K562 (cell line): Measurements from ENCODE around the gene SIGLEC5. TPM values are rescaled to one million over a fixed set of nuclear protein-coding genes. Genes with fewer than 3 reads are reported as not detected.

Experiments
- E2F8 ChIP-seq: fragments of 450-650 bp; IDR thresholded peaks from 2 replicates; pipeline ENCODE4 v1.7.1; 2018; ENCODE audit warnings: mild to moderate bottlenecking, low read depth; ENCODE audit not compliant: partially characterized antibody
- FOXJ2 ChIP-seq: fragments of 200-800 bp; sonication (Bioruptor generic); IDR thresholded peaks from 2 replicates; pipeline ENCODE4 v1.6.1; 2016; ENCODE audit warnings: missing genetic modification characterization, missing compliant biosample characterization
- FOXK1 ChIP-seq: sonication (generic); formaldehyde crosslinking; IDR thresholded peaks from 2 replicates; pipeline ENCODE4 v1.8.0; 2022; ENCODE audit warnings: missing genetic modification reagents, mild to moderate bottlenecking, borderline replicate concordance
- IRF2 ChIP-seq: sonication (generic); formaldehyde crosslinking; IDR thresholded peaks from 2 replicates; pipeline ENCODE4 v1.8.1; 2022; ENCODE audit warnings: mild to moderate bottlenecking, missing genetic modification reagents
- MGA ChIP-seq: fragments of 450-650 bp; IDR thresholded peaks from 2 replicates; pipeline ENCODE4 v1.6.1; 2016; ENCODE audit warnings: mild to moderate bottlenecking, moderate library complexity
- NFXL1 ChIP-seq: fragments of 450-650 bp; formaldehyde crosslinking; IDR thresholded peaks from 2 replicates; pipeline ENCODE4 v1.4.0; 2021; ENCODE audit warnings: mild to moderate bottlenecking
- NR2F6 ChIP-seq: fragments of 450-650 bp; formaldehyde crosslinking; IDR thresholded peaks from 2 replicates; pipeline ENCODE4 v1.4.0; 2020; ENCODE audit warnings: mild to moderate bottlenecking
- TEAD2 ChIP-seq: fragments of 450-650 bp; IDR thresholded peaks from 2 replicates; pipeline ENCODE4 v1.6.1; 2016; ENCODE audit warnings: missing genetic modification characterization, control low read depth, missing compliant biosample characterization
- ZNF395 ChIP-seq: fragments of 200-800 bp; sonication (Bioruptor generic); IDR thresholded peaks from 2 replicates; pipeline ENCODE4 v1.6.1; 2017; ENCODE audit warnings: missing genetic modification characterization, missing compliant biosample characterization
- polyA plus RNA-seq, 8 experiments: library from polyadenylated mRNA; depleted of rRNA in 4 of 8; stranded (reverse) in 5 of 8; unstranded in 3 of 8; fragments of >200 nt; fragmentation: Nextera tagmentation in 2 of 8; fragmentation: Illumina TruSeq in 1 of 8; extraction: Ambion mirVana in 2 of 8; extraction: Trizol in 1 of 8; gene quantifications; 2 replicates each; pipeline versions ENCODE4 v1.2.1 to v1.2.3, GENCODE V29; 2011 to 2014; ENCODE audit warnings: inconsistent platforms in 1 of 8, missing spikeins in 1 of 8
- total RNA-seq, 7 experiments: library from RNA; depleted of rRNA in 6 of 7; stranded (reverse); fragments of >200 nt in 6 of 7; fragmentation: Illumina TruSeq in 2 of 7; extraction: Trizol in 2 of 7; gene quantifications; 2 replicates each; pipeline versions ENCODE4 v1.2.1 to v1.2.3, GENCODE V29; 2011 to 2021; ENCODE audit warnings: low replicate concordance in 1 of 7

The SIGLEC5 gene
- total and polyA plus RNA-seq, 9 of the 15 experiments (the other 6 are each of a cell fraction or from before 2014, with no cell fraction given) = 0.14 TPM; not detected in 8

GRCh38 chr19:51593969-51594773, 36.0 kb downstream of the SIGLEC5 start (continued):
- TF ChIP-seq MGA (no peak), E2F8 (no peak), FOXK1 (0 out of 2 replicates have a peak, but pooled peaks have one; percentile 66), TEAD2 (tag) (no peak), IRF2 (CRISPR knock-in tag) (no peak), NFXL1 (CRISPR knock-in tag) (no peak), ZNF395 (CRISPR knock-in tag) (peak; percentile 92), FOXJ2 (tag) (peak; percentile 83; the same call in 1 of the 2 replicates), NR2F6 (CRISPR knock-in tag) (no peak)
